ELR (cell line): ENCODE data around the gene LRRK1.

ENCODE experiments used
- DNase-seq: peaks from one replicate; pipeline ENCODE4 v3.0.0-alpha.2; 2015; ENCODE audit warnings: low read depth

LRRK1 gene

DNA sequence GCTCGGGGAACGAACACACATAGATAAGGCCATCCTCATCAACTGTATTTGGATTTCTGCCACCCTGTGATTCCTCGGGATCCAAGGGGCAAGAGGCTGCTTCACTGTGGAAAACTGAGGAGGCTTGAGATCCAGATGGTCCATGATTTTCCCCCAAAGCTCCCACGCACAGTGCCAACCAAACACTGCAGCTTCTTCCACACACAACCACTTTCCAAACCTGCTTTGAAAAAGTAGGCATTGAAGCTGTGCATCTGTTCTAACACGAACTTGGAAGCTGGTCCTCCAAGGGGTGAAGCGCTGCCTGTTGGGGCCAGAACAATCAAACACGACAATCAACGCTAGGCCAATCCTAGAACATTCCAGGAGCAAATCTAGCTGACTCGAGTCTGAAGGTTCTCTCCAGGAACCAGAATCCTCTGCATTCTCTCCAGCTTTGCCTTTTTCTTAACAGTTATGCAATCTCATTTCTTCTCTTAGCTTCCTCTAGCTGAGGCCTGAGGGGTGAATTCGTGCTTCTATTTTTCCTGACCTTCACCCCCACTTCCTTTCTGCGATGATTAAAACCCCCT lies 104.4 kb downstream of the LRRK1 start:
- DNase-seq = no peak

DNA sequence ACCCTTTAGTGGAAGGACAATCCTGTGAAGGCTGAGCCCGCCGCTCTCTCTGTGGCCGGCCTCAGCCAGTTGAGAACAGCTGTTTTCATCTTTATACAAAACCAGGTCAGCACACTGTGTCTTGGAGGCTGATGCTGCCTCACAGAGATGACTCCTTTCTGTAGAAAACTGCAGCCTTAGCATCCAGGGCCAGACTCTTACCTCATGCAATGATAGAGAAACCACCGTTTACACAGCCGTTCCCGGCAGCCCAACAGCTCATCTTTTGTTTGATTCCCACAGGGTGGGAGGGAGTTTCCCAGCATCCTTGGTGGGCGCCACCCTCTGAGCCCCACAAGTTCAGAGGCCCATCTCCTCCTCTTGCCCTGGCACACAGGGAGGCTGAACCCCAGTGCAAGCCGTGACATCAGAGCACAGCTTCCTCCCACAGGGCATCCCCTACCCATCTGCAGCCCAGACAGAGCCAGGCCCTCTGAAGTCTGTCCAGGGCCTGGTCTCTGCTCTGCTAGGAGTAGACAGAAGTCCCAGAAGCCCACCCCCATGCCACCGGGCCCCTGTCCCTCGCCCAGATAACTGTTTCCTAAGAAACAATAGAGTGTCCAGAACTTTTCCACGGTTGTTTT lies 105.0 kb downstream of the LRRK1 start:
- DNase-seq = peak; percentile 8

- no peak for DNase-seq
These were observed 105.7 kb downstream of the LRRK1 start for GRCh38 chr15:101024706-101025500.

DNA sequence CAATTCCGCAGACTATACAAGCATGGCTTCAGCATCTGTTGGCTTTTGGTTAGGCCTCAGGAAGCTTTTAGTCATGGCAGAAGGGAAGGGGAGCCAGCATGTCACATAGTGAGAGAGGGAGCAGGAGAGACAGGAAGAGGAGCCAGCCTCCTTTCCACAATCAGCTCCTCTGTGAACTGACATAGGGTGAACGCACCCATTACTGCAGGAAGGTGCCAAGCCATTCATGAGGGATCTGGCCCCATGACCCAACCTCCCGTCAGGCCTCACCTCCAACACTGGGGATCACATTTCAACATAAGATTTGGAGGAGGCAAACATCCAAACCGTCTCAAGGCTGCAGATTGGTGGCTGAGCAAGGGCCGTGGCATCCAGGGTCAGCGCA lies 106.3 kb downstream of the LRRK1 start:
- DNase-seq = no peak

DNA sequence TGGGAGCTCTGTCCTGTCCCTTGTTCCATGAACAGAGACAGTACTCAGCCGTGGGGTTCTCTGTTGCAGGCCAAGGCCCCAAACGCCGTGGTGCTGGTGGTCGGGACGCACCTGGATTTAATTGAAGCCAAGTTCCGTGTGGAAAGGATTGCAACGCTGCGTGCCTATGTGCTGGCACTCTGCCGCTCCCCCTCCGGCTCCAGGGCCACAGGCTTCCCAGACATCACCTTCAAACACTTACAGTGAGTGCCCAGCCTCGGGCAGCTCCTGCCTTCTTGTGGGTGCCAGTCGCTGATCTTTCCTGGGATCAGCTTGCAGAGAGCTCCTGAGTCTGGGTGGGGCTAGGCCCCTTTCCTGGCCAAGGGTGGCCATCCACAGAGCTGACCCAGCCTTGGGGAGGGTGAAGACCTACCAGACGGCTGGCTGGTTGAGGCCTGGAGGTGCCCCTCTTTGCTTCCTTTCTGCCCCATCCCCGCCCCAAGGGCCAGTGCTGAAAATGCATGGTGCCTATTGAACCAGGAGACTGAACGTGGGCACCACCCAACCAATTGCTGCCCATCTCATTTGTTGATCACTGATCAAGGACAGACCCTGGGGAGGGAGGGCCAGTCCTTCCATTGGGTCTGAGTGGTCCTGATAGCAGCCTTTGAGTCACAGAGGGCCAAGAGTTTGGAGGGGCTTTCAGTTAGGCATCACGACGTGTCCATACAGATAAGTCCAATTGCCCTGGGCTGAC lies 106.9 kb downstream of the LRRK1 start:
- no peak for DNase-seq

- DNase-seq = no peak
These were observed 107.6 kb downstream of the LRRK1 start for GRCh38 chr15:101026656-101027272.

DNA sequence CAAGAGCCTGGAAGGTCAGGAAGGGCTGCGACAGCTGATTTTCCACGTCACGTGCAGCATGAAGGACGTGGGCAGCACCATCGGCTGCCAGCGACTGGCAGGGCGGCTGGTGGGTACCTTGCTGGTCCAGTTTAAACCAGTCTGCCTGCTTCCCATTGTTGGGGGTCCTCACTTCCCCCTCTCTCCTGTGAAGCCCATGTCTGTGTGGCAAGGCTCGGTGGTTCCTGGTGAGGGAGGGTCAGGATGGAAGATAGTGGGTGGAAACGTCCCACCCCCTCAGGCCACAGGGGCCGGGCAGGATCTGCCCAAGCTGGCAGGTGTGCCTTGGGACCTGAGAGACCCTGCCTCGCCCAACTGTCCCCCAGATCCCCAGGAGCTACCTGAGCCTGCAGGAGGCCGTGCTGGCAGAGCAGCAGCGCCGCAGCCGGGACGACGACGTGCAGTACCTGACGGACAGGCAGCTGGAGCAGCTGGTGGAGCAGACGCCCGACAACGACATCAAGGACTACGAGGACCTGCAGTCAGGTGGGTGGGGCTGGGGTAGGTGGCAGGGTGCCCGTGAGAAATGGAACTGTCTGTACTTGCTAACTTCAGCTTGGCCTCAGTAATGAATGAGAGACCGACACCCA lies 108.2 kb downstream of the LRRK1 start:
- DNase-seq = no peak

- no peak for DNase-seq
These were observed 108.8 kb downstream of the LRRK1 start for GRCh38 chr15:101027920-101028319.

GRCh38 chr15:101028321-101028720 lies 109.2 kb downstream of the LRRK1 start:
- no peak for DNase-seq

DNA sequence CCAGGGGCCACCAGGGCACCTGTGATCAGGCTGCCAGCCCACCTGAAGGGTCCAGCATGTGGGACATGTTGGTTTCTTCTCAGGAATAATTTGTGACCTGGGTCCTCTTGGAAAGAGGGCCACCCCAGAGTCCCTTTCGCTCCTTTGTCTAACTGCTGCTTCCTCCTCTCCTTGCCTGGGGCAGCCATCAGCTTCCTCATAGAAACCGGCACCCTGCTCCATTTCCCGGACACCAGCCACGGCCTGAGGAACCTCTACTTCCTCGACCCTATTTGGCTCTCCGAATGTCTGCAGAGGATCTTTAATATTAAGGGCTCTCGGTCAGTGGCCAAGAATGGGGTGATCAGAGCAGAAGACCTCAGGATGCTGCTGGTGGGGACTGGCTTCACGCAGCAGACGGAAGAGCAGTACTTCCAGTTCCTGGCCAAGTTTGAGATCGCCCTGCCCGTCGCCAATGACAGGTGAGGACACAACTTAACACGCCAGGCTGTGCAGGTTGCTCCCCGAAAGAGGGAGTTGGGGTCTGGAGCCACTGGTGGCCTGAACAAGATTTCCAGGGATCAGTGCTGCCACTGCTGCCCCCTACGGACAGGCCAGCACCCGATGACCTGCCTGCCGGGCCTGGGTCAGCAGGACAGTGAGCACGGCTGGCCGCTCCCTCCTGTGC lies 109.7 kb downstream of the LRRK1 start:
- no peak for DNase-seq

DNA sequence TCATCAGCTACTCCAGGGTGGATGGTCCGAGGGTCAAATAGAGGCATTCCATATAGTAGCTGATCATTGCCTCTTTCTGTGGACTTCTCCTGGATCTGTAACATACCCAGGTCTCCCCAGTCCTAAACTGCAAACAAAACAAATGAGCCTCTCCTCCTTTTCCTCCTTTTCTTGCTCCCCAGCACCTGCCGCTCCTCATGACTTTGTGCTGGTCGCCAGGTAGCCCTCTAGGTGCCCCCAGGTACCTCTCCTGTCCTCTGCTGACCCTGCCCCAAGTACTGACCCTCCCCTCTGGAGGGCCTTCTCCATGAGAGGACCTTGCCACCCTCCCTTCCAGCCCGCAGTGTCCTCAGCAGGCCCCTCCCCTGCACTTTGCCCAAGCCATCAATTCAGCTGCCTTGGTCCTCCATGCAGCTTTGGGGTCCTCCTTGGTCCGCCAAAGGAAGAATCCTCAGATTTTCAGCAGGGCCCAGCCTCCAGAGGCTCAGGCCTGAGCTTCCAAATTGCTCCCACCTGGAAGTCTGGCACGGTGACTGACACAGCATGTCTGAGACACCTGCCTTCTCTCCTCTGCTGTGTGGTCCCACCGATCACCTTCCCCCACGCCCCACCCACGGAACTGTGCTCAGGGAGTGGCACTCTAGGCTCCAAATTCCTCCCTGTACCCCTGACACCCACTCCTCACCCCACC lies 111.0 kb downstream of the LRRK1 start:
- no peak for DNase-seq

DNA sequence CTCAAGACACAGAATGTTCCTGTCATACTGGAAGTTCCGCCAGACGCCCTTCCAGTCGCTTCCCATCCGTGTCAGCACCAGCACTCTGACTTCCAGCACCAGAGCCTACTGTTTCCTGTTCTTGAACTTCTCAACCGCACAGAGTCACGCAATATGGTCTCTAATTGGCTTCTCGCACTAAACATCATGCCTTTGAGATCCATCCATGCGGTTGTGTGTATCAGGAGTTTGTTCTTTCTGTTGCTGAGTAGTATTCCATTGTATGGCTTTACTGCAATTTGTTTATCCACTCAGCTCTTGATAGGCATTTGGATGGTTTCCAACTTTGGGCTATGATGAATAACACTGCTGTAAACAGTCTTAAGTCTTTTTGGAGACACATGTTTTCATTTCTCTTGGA lies 112.1 kb downstream of the LRRK1 start:
- DNase-seq = peak; percentile 24

- peak; percentile 14 for DNase-seq
These were observed 114.6 kb downstream of the LRRK1 start for GRCh38 chr15:101033801-101034200.

DNA sequence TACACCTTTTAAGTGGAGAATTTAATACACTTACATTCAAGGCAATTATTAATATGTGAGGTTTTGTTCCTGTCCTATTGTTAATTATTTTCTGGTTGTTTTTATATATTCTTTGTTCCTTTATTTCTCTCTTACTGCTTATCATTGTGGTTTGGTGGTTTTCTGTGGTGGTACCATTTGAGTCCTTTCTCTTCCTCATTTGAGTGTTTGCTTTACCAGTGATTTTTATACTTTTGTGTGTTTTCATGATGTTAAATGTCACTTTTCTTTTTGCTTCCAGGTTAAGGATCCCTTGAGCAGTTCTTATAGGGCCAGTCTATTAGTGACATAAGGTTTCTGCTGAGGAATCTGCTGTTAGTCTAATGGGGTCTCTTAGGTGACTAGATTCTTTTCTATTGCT lies 116.5 kb downstream of the LRRK1 start:
- DNase-seq = no peak

DNA sequence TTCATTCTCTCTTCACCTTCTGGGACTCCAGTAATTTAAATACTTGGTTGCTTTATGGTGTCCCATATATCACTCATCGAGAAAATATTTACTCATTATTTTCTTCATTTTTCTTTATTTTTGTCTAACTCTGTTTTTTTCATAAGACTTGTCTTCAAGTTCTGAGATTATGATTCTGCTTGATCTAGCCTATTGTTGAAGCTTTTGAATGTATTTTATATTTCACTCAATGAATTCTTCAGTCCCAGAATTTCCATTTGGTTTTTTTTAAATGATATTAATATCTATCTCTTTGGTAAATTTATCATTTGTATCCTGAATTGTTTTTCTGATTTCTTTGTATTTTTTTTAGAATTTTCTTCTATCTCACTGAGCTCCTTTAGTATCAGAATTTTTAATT lies 117.0 kb downstream of the LRRK1 start:
- no peak for DNase-seq

- no peak for DNase-seq
These were observed 118.1 kb downstream of the LRRK1 start for GRCh38 chr15:101037090-101037830.

DNA sequence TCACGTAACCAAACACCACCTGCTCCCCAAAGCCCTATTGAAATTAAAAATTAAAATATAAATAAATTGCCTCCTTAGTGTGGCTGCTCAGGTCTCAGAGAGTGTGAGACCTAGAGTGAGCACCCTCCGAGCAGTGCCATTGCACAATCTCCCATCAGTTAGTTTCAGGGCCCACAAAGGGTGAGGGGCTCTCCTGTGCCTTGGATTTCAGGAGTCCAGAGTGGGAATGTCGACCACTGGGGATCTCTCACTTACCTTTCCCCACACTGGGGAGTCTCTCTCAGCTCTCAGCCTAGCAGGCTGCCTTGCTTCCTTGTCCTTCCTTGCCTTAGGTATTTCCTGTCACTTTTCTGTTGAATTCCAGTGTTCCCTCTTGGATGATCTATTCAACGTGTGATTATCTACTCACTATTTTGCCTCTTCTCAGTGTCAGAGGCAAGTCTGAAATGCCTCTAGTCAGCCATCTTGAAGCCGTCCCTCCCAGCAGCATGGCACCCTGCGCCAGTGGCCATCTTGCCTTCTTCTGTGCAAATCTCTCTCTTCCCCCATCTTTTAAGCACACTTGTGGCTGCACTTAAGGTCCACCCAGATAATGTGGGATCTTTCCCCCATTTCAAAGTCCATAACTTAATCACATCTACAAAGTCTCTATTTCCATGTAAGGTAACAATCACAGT lies 119.3 kb downstream of the LRRK1 start:
- DNase-seq = no peak

GRCh38 chr15:101039461-101039860 lies 120.3 kb downstream of the LRRK1 start:
- DNase-seq = no peak

- DNase-seq = no peak
These were observed 123.2 kb downstream of the LRRK1 start for GRCh38 chr15:101042320-101042719.
